ENCODE results near the gene IREB2.
"Not testable (repeated sequence)": the region's sequence is repeated elsewhere in the genome, so short reads cannot be mapped to it uniquely, and the experiment has no call there.

Gene IREB2

GRCh38 chr15:78396976-78397375 lies 41.0 kb upstream of the IREB2 start:
- DNase-seq (ENCODE audit: low read depth) = peak; percentile 37
- no peak overlapping the region for H3K4me3 ChIP-seq (ENCODE audit: control insufficient read depth, low read depth, low read length)

GRCh38 chr15:78397382-78397781 lies 40.6 kb upstream of the IREB2 start:
- DNase-seq (ENCODE audit: low read depth) = no peak
- TF ChIP-seq CTCF (conservative IDR thresholded peaks at IDR 0.05; ENCODE audit: control insufficient read depth, insufficient read depth, low read depth, low read length) = no peak
- no peak overlapping the region for H3K4me3 ChIP-seq (ENCODE audit: control insufficient read depth, low read depth, low read length)

More at GRCh38 chr15:78396976-78397375, 41.0 kb upstream of the IREB2 start:
- peak; percentile 19 for TF ChIP-seq CTCF (conservative IDR thresholded peaks at IDR 0.05; ENCODE audit: control insufficient read depth, insufficient read depth, low read depth, low read length)

GRCh38 chr15:78398076-78398825 lies 39.8 kb upstream of the IREB2 start:
- TF ChIP-seq CTCF (conservative IDR thresholded peaks at IDR 0.05; ENCODE audit: control insufficient read depth, insufficient read depth, low read depth, low read length) = no peak
- no peak for DNase-seq (ENCODE audit: low read depth)
- H3K4me3 ChIP-seq (ENCODE audit: control insufficient read depth, low read depth, low read length) = no peak overlapping the region

GRCh38 chr15:78399091-78399490 lies 38.9 kb upstream of the IREB2 start:
- DNase-seq (ENCODE audit: low read depth) = no peak
- no peak for TF ChIP-seq CTCF (conservative IDR thresholded peaks at IDR 0.05; ENCODE audit: control insufficient read depth, insufficient read depth, low read depth, low read length)
- no peak overlapping the region for H3K4me3 ChIP-seq (ENCODE audit: control insufficient read depth, low read depth, low read length)

- no peak for TF ChIP-seq CTCF (conservative IDR thresholded peaks at IDR 0.05; ENCODE audit: control insufficient read depth, insufficient read depth, low read depth, low read length)
- DNase-seq (ENCODE audit: low read depth) = peak; percentile 34
- H3K4me3 ChIP-seq (ENCODE audit: control insufficient read depth, low read depth, low read length) = no peak overlapping the region
Measured at GRCh38 chr15:78402061-78402610, 35.9 kb upstream of the IREB2 start.

GRCh38 chr15:78404125-78404524 lies 33.9 kb upstream of the IREB2 start:
- DNase-seq (ENCODE audit: low read depth) = no peak
- H3K4me3 ChIP-seq (ENCODE audit: control insufficient read depth, low read depth, low read length) = no peak overlapping the region
- TF ChIP-seq CTCF (conservative IDR thresholded peaks at IDR 0.05; ENCODE audit: control insufficient read depth, insufficient read depth, low read depth, low read length) = no peak

- not testable (repeated sequence) for H3K4me3 ChIP-seq (ENCODE audit: control insufficient read depth, low read depth, low read length); DNase-seq (ENCODE audit: low read depth)
Measured at GRCh38 chr15:78404796-78405195, 33.2 kb upstream of the IREB2 start.

Data from fibroblast of mammary gland (primary cell).